GM15510 (cell line): Measurements from ENCODE around the gene GPR157.

Experiments
- POLR2A ChIP-seq: IDR thresholded peaks from 3 replicates; pipeline ENCODE4 v1.6.1; 2011; ENCODE audit warnings: borderline replicate concordance; ENCODE audit not compliant: insufficient read length; ENCODE audit errors: extremely low read depth

Gene GPR157

GRCh38 chr1:9108056-9108665 is 20.7 kb downstream of the GPR157 start:
- no peak for TF ChIP-seq POLR2A

- no peak for TF ChIP-seq POLR2A
Measured at GRCh38 chr1:9107136-9107535, 21.8 kb downstream of the GPR157 start.

- no peak for TF ChIP-seq POLR2A
Measured at GRCh38 chr1:9106286-9106685, 22.6 kb downstream of the GPR157 start.

GRCh38 chr1:9105336-9105867 is 23.5 kb downstream of the GPR157 start:
- no peak for TF ChIP-seq POLR2A

- TF ChIP-seq POLR2A: no peak
Measured at GRCh38 chr1:9101510-9102146, 27.3 kb downstream of the GPR157 start.

GRCh38 chr1:9100471-9101043 is 28.3 kb downstream of the GPR157 start:
- TF ChIP-seq POLR2A: no peak

- TF ChIP-seq POLR2A: no peak
Measured at GRCh38 chr1:9099555-9099954, 29.3 kb downstream of the GPR157 start.

- no peak for TF ChIP-seq POLR2A
Measured at GRCh38 chr1:9097947-9098705, 30.8 kb downstream of the GPR157 start.

- TF ChIP-seq POLR2A: no peak
Measured at GRCh38 chr1:9095818-9096217, 33.1 kb downstream of the GPR157 start.

- TF ChIP-seq POLR2A: no peak
Measured at GRCh38 chr1:9093581-9093980, 35.3 kb downstream of the GPR157 start.

- no peak for TF ChIP-seq POLR2A
Measured at GRCh38 chr1:9093091-9093490, 35.8 kb downstream of the GPR157 start.

GRCh38 chr1:9088807-9089206 is 40.1 kb downstream of the GPR157 start:
- TF ChIP-seq POLR2A: no peak

- no peak for TF ChIP-seq POLR2A
Measured at GRCh38 chr1:9087411-9088125, 41.3 kb downstream of the GPR157 start.

- no peak for TF ChIP-seq POLR2A
Measured at GRCh38 chr1:9086796-9087195, 42.1 kb downstream of the GPR157 start.
